Astrocyte of the spinal cord (primary cell): ENCODE results near the gene BATF2.
A peak's percentile ranks its signal among the peaks of the same experiment; 100 is the strongest.

Source experiments
- DNase-seq: peaks from one replicate; pipeline ENCODE4 v3.0.0; 2011; ENCODE audit warnings: low read depth, low spot score
- H3K4me3 ChIP-seq: 2 replicates; pipeline ENCODE4 v1.5.1; 2011; ENCODE audit warnings: low read depth, mild to moderate bottlenecking, low read length, moderate library complexity
- in situ Hi-C: cut with HindIII; loops from 2 replicates; pipeline ENCODE4 v1.10.0; 2017; ENCODE audit warnings: low sequenced_read_pairs
- TF ChIP-seq, protein P1 (sequence below): IDR thresholded peaks from 2 replicates; pipeline ENCODE4 v1.5.1; 2012; ENCODE audit warnings: low read depth, mild to moderate bottlenecking, low read length, inconsistent platforms

Gene BATF2

DNA sequence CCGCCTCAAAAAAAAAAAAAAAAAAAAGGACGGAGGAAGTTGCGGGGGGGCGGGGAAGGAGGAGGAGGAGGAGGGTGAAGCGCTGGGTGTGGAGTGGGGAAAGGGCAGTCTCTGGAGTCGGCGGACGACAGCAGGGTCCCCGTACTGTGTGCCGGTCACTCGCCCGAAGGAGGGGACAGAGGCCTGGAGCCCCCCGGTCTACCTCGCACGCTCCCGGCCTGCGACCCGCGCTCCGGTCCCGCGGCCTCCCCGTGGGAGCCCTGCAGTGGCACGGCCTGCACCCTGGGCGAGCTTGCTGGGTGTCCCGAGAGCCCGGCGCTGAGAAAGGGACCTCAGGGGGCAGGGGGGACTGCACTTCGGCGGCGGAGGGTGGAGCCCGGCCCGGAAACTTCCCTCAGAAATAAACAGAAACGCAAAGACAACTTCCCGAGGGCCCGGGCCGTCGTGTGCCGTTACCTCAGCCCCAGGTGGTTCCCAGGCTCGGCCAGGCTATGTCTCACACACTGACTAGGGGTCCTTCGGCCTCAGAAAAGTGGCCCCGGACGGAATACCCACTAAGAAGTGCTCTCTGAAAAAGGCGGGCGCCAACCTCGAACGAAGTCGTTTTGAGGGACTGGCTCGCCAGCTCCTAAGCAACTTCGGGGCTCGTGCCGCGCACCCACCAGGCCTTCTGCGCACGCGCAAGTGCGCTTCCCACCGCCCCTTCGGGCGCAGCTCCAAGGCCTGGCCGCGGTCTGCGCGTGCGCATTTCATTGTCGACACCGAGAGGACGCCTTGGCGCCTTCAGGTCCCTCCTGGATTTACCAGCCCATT is 25.1 kb downstream of the BATF2 start, which contains the start of gene MAJIN:
MAJIN (minus strand) TSS at position 688 of the 813 bp plus-strand sequence. CDS start 12,703 bp downstream, outside the sequence.
- peak within 1 kb of the TSS; percentile 30 for H3K4me3 ChIP-seq

DNA sequence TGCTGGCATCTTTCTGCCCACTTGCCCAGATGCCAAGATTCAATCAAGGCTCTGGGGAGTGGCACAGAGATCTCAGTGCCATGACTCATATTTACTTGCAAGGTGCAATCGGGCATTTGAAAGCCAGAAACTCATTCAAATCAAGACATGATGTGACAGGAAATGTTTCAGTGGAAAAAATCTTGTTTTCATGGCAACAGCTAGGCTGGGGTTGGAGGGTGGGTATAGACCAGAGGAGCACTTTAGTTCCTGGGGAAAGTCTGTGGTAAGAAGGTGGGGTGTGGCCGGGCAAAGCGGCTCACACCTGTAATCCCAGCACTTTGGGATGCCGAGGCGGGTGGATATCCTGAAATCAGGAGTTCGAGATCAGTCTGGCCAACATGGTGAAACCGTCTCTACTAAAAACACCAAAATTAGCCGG is 26.0 kb downstream of the BATF2 start:
- TF ChIP-seq, protein P1, sequence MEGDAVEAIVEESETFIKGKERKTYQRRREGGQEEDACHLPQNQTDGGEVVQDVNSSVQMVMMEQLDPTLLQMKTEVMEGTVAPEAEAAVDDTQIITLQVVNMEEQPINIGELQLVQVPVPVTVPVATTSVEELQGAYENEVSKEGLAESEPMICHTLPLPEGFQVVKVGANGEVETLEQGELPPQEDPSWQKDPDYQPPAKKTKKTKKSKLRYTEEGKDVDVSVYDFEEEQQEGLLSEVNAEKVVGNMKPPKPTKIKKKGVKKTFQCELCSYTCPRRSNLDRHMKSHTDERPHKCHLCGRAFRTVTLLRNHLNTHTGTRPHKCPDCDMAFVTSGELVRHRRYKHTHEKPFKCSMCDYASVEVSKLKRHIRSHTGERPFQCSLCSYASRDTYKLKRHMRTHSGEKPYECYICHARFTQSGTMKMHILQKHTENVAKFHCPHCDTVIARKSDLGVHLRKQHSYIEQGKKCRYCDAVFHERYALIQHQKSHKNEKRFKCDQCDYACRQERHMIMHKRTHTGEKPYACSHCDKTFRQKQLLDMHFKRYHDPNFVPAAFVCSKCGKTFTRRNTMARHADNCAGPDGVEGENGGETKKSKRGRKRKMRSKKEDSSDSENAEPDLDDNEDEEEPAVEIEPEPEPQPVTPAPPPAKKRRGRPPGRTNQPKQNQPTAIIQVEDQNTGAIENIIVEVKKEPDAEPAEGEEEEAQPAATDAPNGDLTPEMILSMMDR: no peak
- no peak for DNase-seq
- no peak overlapping the region for H3K4me3 ChIP-seq
- in situ Hi-C loops: no loop called here

More for the DNA sequence above, 25.1 kb downstream of the BATF2 start, which contains the start of gene MAJIN:
- TF ChIP-seq, protein P1: no peak
- peak; percentile 62 for DNase-seq
- in situ Hi-C loops: no loop called here

DNA sequence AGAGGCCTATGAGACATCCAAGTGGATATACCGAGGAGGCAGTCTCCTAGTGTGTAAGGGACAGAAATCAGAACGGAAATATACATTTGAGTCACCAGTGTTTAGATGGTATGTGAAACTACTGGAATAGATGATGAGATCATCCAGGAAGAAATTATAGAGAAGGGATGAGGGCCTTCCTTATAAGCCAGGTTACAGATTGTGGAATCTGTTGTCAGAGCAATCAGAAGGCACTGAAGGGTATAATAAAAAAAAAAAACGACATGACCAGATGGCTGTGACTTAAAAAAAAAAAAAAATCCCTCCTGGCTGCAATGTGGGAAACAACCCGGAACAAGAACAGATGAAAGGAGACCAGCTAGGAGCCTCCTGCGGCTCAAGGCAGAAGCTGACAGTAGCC is 27.6 kb downstream of the BATF2 start:
- TF ChIP-seq, protein P1: no peak
- peak; percentile 29 for DNase-seq
- H3K4me3 ChIP-seq: no peak overlapping the region
- in situ Hi-C loops: no loop called here

DNA sequence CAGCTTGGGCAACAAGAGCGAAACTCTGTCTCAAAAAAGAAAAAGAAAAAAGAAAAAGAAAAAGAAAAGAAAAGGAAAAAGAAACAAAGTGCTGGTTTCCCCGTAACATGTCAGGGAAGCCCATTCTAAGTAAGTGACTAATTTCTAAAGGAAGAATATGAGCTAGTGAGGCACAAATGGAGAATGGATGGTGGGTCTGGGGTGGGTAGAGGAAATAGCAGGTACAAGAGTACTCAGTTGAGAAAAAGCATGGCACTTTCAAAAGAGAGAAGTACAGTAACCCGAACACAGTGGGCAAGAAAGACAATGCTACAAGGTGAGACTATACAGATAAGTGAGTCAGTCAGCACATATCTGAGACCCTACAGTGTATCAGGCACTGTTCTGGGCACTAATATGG is 29.4 kb downstream of the BATF2 start:
- no peak for DNase-seq
- in situ Hi-C loops: no loop called here
- no peak overlapping the region for H3K4me3 ChIP-seq
- TF ChIP-seq, protein P1: no peak

DNA sequence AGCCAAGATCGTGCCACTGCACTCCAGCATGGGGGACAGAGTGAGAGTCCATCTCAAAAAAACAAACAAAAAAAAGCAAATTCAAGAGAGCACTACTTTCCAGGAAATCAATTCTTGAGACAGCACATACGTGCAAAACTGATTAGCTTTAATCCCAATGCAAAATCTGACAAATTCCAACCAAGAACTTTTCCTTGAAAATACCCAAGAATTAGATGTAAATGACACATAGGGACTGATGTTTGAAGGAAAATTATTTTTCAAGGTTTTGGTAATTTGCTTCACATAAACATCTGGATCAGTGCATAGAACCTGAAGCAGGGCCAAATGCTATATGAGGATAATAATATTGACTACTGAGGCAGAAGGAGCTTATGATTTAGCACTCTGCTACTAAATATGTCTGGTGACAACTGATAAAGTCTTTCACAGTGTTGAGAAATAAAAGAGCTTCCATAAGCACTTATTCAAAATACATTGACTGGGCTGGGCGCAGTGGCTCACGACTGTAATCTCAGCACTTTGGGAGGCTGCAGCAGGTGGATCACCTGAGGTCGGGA is 33.6 kb downstream of the BATF2 start:
- TF ChIP-seq, protein P1: no peak
- in situ Hi-C loops: no loop called here
- H3K4me3 ChIP-seq: no peak overlapping the region
- no peak for DNase-seq

DNA sequence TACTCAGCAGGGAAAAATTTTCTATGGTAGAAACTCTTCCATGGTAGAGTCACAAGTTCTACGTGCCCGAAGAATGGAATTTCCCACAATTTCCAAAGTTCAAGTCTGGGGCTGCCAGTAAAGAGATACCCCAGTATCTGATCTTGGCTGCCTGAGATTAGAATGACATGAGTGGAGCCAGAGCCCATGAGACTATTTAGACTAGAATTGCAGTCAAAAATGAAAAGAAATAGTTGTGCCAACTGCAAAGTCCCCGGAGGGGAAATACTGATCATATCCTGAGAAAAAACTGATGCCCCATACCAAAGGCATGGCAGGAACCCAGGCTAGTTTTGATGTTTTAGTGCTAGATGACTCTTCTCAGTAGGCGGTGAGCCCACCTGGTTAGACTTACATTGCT is 36.1 kb downstream of the BATF2 start:
- TF ChIP-seq, protein P1: no peak
- in situ Hi-C loops: no loop called here

More for the DNA sequence above, 36.1 kb downstream of the BATF2 start:
- no peak for DNase-seq
- H3K4me3 ChIP-seq: no peak overlapping the region
